Body of pancreas (tissue), 4 donors: Measurements from ENCODE around the gene ARHGAP15.

Experiments used
- POLR2A ChIP-seq, 3 donors: fragments of 450-650 bp; IDR thresholded peaks; one replicate each; pipeline ENCODE4 v1.6.1; 2016; ENCODE audit warnings: antibody characterized with exemption in 3 of 3, mild to moderate bottlenecking in 2 of 3
- TF ChIP-seq, protein P1 (sequence below), 7 experiments: fragments of 450-650 bp in 4 of 7; fragments of 200-600 bp in 3 of 7; sonication (generic) in 3 of 7; IDR thresholded peaks; one replicate each; pipeline ENCODE4 v1.5.1; 2016 to 2019; ENCODE audit warnings: antibody characterized with exemption in 7 of 7

DNA sequence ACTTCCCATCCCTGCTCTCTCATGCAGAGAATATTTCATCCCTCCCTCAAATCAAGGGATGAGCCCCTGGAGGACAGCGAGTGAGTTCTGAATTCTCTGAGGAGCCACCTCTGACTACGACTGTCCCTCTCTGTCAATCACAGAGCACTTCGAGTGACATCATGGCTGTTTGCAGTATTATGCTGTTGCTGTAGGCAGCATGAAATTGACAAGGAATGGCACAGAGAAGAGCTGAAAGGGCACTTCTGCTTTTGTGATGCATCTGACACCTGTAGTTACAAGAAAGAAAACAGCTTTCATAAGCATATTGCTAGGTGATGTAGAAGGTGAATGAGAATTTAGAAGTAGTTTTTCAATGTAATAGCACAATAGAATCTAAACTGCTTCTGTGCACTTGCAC lies 166.9 kb downstream of the ARHGAP15 start:
- TF ChIP-seq, protein P1, sequence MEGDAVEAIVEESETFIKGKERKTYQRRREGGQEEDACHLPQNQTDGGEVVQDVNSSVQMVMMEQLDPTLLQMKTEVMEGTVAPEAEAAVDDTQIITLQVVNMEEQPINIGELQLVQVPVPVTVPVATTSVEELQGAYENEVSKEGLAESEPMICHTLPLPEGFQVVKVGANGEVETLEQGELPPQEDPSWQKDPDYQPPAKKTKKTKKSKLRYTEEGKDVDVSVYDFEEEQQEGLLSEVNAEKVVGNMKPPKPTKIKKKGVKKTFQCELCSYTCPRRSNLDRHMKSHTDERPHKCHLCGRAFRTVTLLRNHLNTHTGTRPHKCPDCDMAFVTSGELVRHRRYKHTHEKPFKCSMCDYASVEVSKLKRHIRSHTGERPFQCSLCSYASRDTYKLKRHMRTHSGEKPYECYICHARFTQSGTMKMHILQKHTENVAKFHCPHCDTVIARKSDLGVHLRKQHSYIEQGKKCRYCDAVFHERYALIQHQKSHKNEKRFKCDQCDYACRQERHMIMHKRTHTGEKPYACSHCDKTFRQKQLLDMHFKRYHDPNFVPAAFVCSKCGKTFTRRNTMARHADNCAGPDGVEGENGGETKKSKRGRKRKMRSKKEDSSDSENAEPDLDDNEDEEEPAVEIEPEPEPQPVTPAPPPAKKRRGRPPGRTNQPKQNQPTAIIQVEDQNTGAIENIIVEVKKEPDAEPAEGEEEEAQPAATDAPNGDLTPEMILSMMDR (IDR thresholded peaks at IDR 0.05), result no peak
- TF ChIP-seq POLR2A (IDR thresholded peaks at IDR 0.05), result no peak
